HG03442 (cell line): ENCODE results near the gene PRSS33.

Experiments
- ATAC-seq: cut with Tn5 transposase; IDR thresholded peaks from one replicate; pipeline ENCODE4 v1.9.1; 2021; ENCODE audit warnings: mild to moderate bottlenecking, moderate library complexity; ENCODE audit not compliant: unreplicated experiment

The PRSS33 gene

DNA sequence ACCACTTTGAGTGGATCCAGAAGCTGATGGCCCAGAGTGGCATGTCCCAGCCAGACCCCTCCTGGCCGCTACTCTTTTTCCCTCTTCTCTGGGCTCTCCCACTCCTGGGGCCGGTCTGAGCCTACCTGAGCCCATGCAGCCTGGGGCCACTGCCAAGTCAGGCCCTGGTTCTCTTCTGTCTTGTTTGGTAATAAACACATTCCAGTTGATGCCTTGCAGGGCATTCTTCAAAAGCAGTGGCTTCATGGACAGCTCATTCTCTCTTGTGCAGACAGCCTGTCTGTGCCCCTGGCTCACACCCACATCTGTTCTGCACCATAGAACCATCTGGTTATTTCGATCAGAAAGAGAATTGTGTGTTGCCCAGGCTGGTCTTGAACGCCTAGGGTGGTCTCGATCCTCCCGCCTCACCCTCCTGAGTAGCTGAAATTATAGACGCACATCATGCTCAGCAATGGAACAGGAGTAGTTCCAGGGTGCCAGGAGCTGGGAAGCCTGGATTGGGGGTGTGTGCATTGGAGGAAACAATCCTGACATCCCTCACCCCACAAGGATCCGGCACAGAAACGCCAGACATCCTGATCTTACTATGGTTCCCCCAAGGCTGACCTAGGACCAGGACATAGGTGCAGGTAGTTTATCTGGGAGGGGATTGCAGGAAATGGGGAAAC, 34.3 kb upstream of the PRSS33 start:
- ATAC-seq: no peak

GRCh38 chr16:2820836-2821486, 33.6 kb upstream of the PRSS33 start:
- no peak for ATAC-seq

GRCh38 chr16:2819939-2820835, 32.8 kb upstream of the PRSS33 start:
- ATAC-seq: no peak

DNA sequence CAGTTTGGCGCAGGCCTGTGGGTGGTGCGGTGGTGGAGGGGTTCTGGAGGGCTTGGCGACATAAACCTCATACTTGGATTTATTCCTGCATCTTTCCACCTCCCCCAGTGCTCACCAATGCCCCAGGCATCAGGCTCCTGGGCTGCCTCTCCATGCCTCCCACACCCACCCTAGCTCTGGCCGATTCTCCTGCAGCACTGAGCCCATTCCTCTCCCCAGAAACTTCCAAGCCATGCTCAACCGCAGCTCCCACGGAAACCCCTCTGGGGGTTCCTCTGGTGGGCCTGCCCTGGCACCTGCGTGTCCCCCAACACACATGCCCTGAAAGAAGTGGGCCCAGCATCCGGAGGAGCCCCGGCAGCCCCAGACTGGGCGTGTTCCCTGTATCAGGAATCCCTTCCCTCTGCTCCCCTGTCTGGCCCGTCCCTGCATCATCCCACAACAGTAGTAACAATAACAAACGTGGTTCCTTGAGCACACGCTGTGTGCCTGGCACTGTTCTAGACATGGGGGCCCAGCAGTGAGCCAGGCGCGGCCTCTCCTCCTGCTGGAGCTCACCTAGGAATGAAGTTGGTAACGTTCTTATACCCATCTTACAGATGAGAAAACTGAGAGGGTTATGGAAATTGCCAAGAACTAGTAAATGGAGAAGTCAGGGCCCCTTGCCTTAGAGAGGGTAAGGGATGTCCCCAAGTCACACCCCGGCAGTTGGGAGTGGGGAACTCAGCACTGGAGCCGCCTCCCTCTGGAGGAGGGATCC, 32.0 kb upstream of the PRSS33 start:
- no peak for ATAC-seq

GRCh38 chr16:2818272-2818876, 31.0 kb upstream of the PRSS33 start:
- no peak for ATAC-seq

GRCh38 chr16:2817340-2818271, 30.2 kb upstream of the PRSS33 start:
- no peak for ATAC-seq

DNA sequence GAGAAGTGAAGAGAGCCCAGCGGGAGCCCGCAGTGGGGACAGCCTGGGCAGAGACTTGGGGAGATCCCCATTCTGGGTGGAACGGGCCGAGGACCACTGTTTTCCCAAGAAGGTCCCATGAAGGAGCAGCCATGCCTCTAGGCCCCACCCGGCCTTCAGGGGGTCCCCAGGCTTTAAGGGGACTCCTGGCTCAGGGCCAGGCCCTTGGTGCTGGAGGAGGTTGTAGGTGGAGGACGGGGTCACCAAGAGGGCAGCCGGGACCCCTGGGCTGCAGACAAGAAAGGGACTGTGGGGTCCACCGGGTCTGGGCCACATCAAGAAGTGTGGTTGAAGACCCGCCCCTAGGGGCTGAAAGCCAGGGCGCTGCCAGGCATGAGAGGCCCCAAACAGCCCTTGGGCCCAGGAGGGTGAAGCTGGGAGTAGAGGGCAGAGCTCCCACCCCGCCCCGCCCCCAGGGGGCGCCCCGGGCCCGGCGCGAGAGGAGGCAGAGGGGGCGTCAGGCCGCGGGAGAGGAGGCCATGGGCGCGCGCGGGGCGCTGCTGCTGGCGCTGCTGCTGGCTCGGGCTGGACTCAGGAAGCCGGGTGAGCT, 29.5 kb upstream of the PRSS33 start, which contains the start of gene PRSS21:
Gene PRSS21, plus strand, starts transcription at position 487 of the 589 bp plus-strand sequence. Its CDS starts 32 bp downstream, at position 519.
- no peak for ATAC-seq

GRCh38 chr16:2815299-2815771, 28.0 kb upstream of the PRSS33 start:
- ATAC-seq: no peak

DNA sequence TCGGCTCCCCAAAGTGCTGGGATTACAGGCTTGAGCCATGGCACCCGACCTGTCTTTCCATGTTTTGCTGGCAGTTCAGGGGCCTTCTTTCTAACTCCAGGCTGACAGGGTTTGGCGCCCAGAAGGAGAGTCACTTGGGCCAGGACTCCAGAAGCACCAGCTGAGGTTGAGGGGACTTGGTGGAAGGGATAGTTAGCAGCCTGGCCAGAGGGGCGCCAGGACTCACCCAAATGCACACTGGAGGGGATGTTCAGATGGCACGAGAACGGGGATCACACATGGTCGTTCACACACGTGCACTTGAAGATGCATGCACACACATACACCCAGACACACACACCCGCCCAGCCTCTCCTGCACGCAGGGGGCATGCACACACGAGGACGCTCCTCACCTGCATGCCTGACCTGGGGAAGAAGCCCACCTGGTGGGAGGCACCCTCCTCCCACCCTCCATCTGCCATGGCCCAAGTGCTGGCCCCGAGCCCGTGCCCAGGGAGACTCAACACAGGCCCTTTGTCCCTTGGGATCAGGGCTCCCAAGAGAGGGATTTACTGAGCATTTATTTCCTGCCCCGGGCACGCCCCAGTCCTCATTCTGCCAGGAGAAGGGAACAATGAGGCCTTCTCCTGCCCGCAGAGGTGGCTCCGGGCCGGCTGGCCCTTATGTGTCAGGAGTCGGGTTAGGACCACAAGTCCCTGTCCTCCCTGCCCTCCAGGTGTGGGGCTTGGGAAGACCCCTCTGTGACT, 27.4 kb upstream of the PRSS33 start:
- ATAC-seq: no peak

DNA sequence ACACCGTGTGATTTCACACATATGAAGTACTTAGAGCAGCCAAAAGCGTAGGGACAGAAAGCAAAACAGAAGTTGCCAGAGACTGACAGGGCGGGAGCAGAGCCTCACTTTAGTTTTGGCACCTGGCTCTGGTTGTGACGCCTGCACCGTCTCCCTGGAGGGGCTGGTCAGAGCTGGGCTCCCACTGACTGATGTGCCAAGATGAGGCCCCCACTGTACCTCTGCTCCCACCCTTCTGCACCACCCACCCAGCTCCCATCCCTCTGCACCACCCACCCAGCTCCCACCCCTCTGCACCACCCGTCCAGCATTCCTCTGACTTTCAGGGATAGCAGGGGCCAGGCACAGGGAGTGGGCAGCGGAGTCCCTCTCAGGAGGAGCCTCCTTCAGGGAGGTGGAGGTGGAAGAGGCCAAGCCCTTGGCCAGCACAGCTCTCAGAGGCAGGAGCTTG, 26.4 kb upstream of the PRSS33 start:
- no peak for ATAC-seq

- no peak for ATAC-seq
Measured at GRCh38 chr16:2811703-2812471, 24.5 kb upstream of the PRSS33 start.

- ATAC-seq: no peak
Measured at GRCh38 chr16:2810651-2811050, 23.3 kb upstream of the PRSS33 start.

DNA sequence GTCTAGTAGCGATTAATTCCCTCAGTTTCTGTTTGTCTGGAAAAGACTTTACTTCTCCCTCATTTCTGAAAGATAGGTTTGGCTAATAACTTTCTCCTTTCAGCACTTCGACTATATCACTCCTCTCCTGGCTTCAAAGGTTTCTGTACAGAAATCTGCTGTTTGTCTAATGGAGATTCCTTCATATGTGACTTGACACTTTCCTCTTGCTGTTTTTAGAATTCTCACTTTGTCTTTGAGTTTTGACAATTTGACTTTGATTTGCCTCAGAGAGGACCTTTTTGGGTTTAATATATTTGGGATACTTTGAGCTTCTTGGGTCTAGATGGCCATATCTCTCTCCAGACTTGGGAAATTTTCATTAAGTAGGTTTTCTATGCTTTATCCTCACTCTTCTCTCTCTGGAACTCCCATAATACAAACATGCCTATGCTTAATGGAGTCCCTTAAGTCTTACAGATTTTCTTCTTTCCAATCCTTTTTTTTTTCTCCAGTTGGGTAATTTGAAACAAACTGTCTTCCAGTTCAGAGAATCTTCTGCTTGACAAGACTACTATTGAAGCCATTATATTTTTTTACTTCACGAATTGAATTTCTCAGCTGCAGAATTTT, 21.9 kb upstream of the PRSS33 start:
- no peak for ATAC-seq

DNA sequence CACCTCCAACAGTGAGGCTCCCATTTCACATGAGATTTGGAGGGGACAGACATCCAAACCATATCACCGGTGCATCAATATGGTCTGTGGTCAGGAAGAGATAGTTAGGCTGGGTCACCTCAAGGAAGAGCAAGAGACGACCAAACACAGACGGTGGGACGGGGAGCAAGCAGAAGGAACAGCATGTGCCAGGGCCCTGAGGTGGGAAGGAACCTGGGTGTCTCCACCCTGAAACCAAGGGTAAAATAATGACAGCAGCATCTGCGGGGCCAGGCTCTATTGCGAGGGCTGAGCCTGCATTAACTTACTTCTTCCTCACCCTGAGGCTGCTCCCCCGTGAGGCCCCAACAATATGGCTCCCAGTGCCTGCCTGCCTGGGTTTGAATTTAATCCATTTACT, 20.8 kb upstream of the PRSS33 start:
- no peak for ATAC-seq

DNA sequence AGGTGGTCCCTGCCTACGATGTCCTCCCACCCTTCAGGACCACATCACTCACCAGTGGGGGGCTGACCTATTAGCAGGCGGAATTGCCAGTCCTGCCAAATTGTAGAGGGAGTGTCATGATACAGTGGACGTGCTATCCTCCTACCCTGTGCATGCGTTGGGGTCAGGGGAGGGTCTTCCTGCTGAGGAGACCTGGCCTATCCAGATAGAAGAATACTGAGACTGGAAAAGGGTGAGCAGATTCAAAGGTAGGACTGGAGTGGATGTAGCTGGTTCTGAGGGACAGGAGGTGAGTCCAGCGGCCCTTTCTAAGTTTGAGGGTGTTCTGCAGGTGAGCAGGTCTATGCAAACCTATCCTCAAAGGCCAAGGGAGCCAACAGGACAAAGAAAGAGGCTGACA, 18.9 kb upstream of the PRSS33 start:
- ATAC-seq: no peak

DNA sequence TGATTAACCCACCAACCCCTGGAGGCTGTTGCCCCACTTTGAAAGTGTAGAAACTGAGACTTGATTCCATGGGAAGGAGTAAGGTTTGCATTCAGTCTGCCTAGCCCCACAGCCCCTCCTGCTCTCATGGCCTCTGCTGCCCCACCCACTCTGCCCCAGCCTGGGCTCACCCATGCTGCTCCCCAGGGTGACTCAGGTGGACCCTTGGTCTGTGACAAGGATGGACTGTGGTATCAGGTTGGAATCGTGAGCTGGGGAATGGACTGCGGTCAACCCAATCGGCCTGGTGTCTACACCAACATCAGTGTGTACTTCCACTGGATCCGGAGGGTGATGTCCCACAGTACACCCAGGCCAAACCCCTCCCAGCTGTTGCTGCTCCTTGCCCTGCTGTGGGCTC, 17.4 kb upstream of the PRSS33 start:
- no peak for ATAC-seq
